K562 (cell line): ENCODE measurements around the gene LINGO3. TPM values are rescaled to one million over a fixed set of nuclear protein-coding genes. Genes with fewer than 3 reads are reported as not detected.
A peak's percentile ranks its signal among the peaks of the same experiment; 100 is the strongest.

Experiments used
- ARID1B ChIP-seq: fragments of 450-650 bp; IDR thresholded peaks from 2 replicates; pipeline ENCODE4 v1.6.1; 2016; ENCODE audit warnings: antibody characterized with exemption, mild to moderate bottlenecking, inconsistent platforms
- ATF1 ChIP-seq, 2 experiments: fragments of 450-650 bp in 1 of 2; IDR thresholded peaks; 2 replicates each; pipeline ENCODE4 v1.6.1; 2016; ENCODE audit warnings: missing compliant biosample characterization in 1 of 2, missing genetic modification characterization in 1 of 2
- DPF2 ChIP-seq: fragments of 450-650 bp; IDR thresholded peaks from 2 replicates; pipeline ENCODE4 v1.6.1; 2016
- MLLT1 ChIP-seq, 2 experiments: fragments of 450-650 bp; IDR thresholded peaks; 2 replicates each; pipeline ENCODE4 v1.6.1; 2016
- NFIC ChIP-seq: fragments of 450-650 bp; IDR thresholded peaks from 2 replicates; pipeline ENCODE4 v1.6.1; 2017; ENCODE audit warnings: mild to moderate bottlenecking, inconsistent platforms
- NR2C1 ChIP-seq, 2 experiments: fragments of 450-650 bp; IDR thresholded peaks; 2 replicates each; pipeline ENCODE4 v1.6.1; 2017; ENCODE audit warnings: mild to moderate bottlenecking in 2 of 2, antibody characterized with exemption in 1 of 2, inconsistent platforms in 1 of 2, missing compliant biosample characterization in 1 of 2, missing genetic modification characterization in 1 of 2
- NR2C2 ChIP-seq, 2 experiments: fragments of 200-800 bp in 1 of 2; sonication (Bioruptor generic) in 1 of 2; sonication (generic) in 1 of 2; formaldehyde crosslinking in 1 of 2; IDR thresholded peaks; 2 replicates each; pipeline versions ENCODE4 v1.6.1 to v1.8.0; 2016 to 2022; ENCODE audit warnings: mild to moderate bottlenecking in 1 of 2, missing compliant biosample characterization in 1 of 2, missing genetic modification characterization in 1 of 2, missing genetic modification reagents in 1 of 2
- PHB2 ChIP-seq: fragments of 450-650 bp; IDR thresholded peaks from 2 replicates; pipeline ENCODE4 v1.6.1; 2017; ENCODE audit warnings: low read depth
- RBBP5 ChIP-seq: fragments of 200-600 bp; sonication (generic); IDR thresholded peaks from 2 replicates; pipeline ENCODE4 v1.6.1; 2012; ENCODE audit warnings: borderline replicate concordance, mild to moderate bottlenecking, low read length, control low read depth, inconsistent platforms; ENCODE audit not compliant: insufficient read depth, poor library complexity, severe bottlenecking
- REST ChIP-seq, 2 experiments: fragments of 450-650 bp; formaldehyde crosslinking in 1 of 2; IDR thresholded peaks; 2 replicates each; pipeline versions ENCODE4 v1.4.0 to v1.6.1; 2014 to 2020; ENCODE audit warnings: mild to moderate bottlenecking in 2 of 2, borderline replicate concordance in 1 of 2, low read depth in 1 of 2
- SMARCE1 ChIP-seq: fragments of 450-650 bp; IDR thresholded peaks from 2 replicates; pipeline ENCODE4 v1.7.1; 2016; ENCODE audit warnings: mild to moderate bottlenecking
- TRIM25 ChIP-seq: fragments of 450-650 bp; IDR thresholded peaks from 2 replicates; pipeline ENCODE4 v1.7.0; 2016; ENCODE audit warnings: borderline replicate concordance
- polyA plus RNA-seq, 8 experiments: library from polyadenylated mRNA; depleted of rRNA in 4 of 8; stranded (reverse) in 5 of 8; unstranded in 3 of 8; fragments of >200 nt; fragmentation: Nextera tagmentation in 2 of 8; fragmentation: Illumina TruSeq in 1 of 8; extraction: Ambion mirVana in 2 of 8; extraction: Trizol in 1 of 8; gene quantifications; 2 replicates each; pipeline versions ENCODE4 v1.2.1 to v1.2.3, GENCODE V29; 2011 to 2014; ENCODE audit warnings: inconsistent platforms in 1 of 8, missing spikeins in 1 of 8
- total RNA-seq, 7 experiments: library from RNA; depleted of rRNA in 6 of 7; stranded (reverse); fragments of >200 nt in 6 of 7; fragmentation: Illumina TruSeq in 2 of 7; extraction: Trizol in 2 of 7; gene quantifications; 2 replicates each; pipeline versions ENCODE4 v1.2.1 to v1.2.3, GENCODE V29; 2011 to 2021; ENCODE audit warnings: low replicate concordance in 1 of 7

The LINGO3 gene
- total and polyA plus RNA-seq, 9 of the 15 experiments (the other 6 are each of a cell fraction or from before 2014, with no cell fraction given) = 0.03 to 0.05 (median 0.03) TPM; not detected in 6

DNA sequence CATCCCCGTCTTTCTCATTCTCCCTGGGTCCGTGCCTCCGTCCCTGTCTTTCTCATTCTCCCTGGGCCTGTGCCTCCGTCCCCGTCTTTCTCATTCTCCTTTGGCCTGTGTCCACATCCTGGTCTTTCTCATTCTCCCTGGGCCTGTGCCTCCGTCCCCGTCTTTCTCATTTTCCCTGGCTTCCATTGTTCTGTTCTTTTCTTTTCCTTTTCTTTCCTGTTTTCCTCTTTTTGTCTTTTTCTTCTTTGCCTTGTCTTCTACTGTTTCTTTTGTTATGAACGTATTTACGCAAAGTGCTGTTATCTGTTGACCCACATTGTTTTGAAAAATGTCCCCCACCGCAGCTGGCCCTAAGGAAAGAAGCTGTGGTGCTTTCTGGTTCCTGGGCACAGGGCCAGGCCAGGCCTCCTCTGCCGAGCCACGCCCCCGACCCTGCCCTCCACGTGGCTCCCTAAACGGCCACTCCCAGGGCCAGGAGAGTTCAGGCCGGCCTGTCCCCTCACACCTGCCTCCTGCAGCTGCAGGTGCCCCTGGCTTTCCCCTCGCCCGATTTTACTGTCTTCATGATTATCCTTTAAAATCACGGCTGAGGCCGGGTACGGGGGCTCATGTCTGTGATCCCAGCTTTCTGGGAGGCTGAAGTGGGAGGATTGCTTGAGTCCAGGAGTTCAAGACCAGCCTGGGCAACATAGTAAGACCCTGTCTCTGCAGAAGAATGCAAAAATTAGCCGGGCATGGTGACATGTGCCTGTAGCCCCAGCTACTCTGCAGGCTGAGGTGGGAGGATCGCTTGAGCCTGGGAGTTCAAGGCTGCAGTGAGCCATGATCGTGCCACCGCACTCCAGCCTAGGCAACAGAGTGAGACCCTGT is 38.1 kb upstream of the LINGO3 start (continued):
- TF ChIP-seq MLLT1 (IDR thresholded peaks at IDR 0.05) = peak; percentile 81 to 95
- TF ChIP-seq ATF1 (CRISPR knock-in tag; IDR thresholded peaks at IDR 0.05) = no peak
- TF ChIP-seq ATF1 (tag; IDR thresholded peaks at IDR 0.05) = no peak
- peak; percentile 95 for TF ChIP-seq ARID1B
- TF ChIP-seq RBBP5 = peak; percentile 61
- TF ChIP-seq NR2C1 (IDR thresholded peaks at IDR 0.05) = 0 out of 2 replicates have a peak, but pooled peaks have one; percentile 18
- TF ChIP-seq NR2C1 (tag; IDR thresholded peaks at IDR 0.05) = no peak
- TF ChIP-seq TRIM25 = peak; percentile 88; the same call in 1 of the 2 replicates
- peak; percentile 94 for TF ChIP-seq SMARCE1
- TF ChIP-seq DPF2 = peak; percentile 97
- peak; percentile 74; the same call in 1 of the 2 replicates for TF ChIP-seq PHB2
- no peak for TF ChIP-seq NR2C2 (CRISPR knock-in tag; IDR thresholded peaks at IDR 0.05)
- TF ChIP-seq NR2C2 (tag; IDR thresholded peaks at IDR 0.05) = 0 out of 2 replicates have a peak, but pooled peaks have one; percentile 20
- 0 out of 2 replicates have a peak, but pooled peaks have one; percentile 8 for TF ChIP-seq REST (IDR thresholded peaks at IDR 0.05; ENCODE audit: borderline replicate concordance)
- TF ChIP-seq REST (CRISPR knock-in tag; IDR thresholded peaks at IDR 0.05; ENCODE audit: low read depth) = no peak
- peak; percentile 98 for TF ChIP-seq NFIC
